Upper lobe of left lung (tissue), 4 donors: ENCODE results near the gene ZNF367.

ENCODE experiments used
- CTCF ChIP-seq, 6 experiments: fragments of 450-650 bp in 4 of 6; fragments of 200-600 bp in 2 of 6; sonication (generic) in 2 of 6; IDR thresholded peaks; one replicate each; pipeline ENCODE4 v1.5.1; 2016 to 2019; ENCODE audit warnings: antibody characterized with exemption in 6 of 6
- POLR2A ChIP-seq, 4 donors: fragments of 450-650 bp; IDR thresholded peaks; one replicate each; pipeline ENCODE4 v1.5.1; 2016 to 2017; ENCODE audit warnings: antibody characterized with exemption in 4 of 4, mild to moderate bottlenecking in 2 of 4
- POLR2AphosphoS5 ChIP-seq, 2 donors: sonication (generic); formaldehyde crosslinking; IDR thresholded peaks; one replicate each; pipeline ENCODE4 v1.5.1; 2017; ENCODE audit warnings: antibody characterized with exemption in 2 of 2

DNA sequence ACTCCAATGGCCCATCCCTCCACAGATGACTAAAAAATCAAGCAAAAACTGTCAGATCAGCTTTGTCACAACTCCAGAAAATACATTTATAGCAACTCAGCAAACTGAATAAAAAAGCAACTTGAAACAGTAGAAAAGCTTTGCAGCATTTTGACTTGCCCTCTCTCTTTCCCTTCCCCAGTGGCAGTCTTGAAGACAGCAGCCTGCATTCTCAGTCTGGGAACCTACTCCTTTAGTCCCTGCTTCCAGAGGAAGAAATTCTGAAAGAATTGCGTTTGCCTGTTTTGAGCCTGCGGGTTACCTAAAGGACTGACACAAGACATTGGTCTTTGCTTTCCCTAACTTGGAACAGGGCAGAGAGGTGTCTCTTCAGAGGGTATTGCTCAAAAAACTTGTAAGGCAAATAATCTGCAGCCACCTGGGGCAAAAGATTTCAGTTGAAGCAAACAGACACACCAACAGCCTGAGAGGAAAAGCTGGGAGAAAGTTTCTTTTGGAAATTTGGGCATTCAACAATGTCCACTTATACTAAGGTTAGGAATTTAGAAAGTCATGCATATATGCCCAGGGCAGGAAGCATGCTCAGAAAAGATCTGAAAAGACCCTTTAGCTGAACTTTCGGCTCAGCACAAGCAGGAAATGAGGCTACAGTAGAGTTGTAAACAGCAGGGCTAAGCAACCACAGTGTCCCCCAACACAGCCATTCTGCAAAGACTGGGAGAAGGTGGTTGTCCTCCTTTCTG, 19.4 kb downstream of the ZNF367 start:
- TF ChIP-seq POLR2A (IDR thresholded peaks at IDR 0.05) (no peak), CTCF (IDR thresholded peaks at IDR 0.05) (no peak), POLR2AphosphoS5 (IDR thresholded peaks at IDR 0.05) (no peak)
